ENCODE data around the gene IL6R.
"Not testable (repeated sequence)": the region's sequence is repeated elsewhere in the genome, so short reads cannot be mapped to it uniquely, and the experiment has no call there.

GRCh38 chr1:154360881-154361280, 44.3 kb upstream of the IL6R start:
- not testable (repeated sequence) for TF ChIP-seq CTCF, POLR2A, POLR2AphosphoS5 (IDR thresholded peaks at IDR 0.05)
